HG03432 (cell line): Measurements from ENCODE around the gene PGGHG.
"Not testable (repeated sequence)": the region's sequence is repeated elsewhere in the genome, so short reads cannot be mapped to it uniquely, and the experiment has no call there.

Experiments used
- ATAC-seq: cut with Tn5 transposase; IDR thresholded peaks from one replicate; pipeline ENCODE4 v1.9.1; 2021; ENCODE audit warnings: mild to moderate bottlenecking, moderate library complexity; ENCODE audit not compliant: unreplicated experiment

Gene PGGHG

DNA sequence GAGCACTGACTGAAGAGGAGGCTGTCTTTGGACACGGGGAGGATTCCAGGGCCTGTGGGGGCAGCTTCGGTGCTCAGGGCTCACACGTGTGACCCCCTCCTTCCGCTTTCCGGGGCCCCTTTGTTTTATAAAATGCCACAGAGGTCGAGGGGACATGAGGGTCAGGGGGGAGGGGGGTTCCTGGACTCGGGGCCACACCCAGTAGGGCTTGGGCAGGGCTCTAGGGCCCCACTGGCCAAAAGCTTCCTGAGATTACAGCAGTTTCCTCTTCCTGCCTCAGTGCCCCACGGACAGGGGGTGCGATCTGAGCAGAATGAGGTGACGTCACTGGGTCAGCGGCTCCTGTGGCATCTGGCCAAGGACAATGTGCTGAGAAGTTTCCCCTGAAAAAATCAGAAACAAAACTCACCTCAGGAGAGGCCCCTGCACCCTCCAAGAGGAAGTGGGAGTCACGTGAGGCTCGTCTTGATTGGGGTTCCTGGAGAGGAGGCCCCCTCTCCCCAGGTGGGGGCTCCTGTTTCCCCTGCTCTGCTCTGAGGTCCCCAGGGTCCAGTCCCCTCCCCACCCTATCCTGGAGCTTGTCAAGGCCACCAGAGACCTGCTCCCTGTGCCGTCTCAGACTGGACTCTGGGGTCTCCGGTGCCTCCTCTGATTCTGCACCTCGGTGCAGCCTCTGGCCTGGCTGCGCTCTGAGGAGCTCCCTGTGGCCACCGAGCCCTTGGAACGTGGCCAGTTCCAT, 38.1 kb downstream of the PGGHG start:
- ATAC-seq, result peak; percentile 58

DNA sequence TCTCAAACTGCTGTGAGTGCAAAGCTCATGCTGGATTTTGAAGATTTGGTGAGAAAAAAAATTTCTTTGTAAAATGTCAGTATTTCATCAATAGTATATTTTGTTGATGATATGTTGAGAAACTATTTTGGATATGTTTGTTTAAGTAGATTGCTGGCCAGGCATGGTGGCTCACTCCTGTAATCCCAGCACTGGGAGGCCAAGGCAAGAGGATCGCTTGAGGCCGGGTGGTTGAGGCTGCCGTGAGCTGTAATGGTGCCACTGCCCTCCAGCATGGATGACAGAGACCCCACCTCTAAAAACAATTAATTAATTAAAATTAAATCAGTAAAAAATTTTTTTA, 38.6 kb downstream of the PGGHG start:
- ATAC-seq, result no peak

DNA sequence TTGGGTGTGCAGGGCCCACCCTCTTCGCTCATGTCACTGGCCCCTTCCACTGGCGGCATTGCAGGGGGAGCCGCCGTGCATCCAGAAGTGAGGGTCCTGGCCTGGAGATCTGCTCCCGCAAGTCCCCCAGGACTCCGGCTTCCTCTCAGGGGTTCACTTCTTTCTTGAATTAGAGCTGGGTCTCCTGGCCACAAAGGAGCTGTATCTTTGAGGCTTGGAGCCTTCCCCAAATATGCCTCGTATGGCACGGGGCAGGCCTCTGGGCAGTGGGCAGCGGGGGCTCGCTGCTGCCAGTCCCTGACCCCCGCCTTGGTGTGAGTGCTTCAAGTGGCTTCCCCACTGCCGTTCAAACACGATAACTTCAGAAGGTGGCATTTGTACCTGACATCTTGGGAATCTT, 39.1 kb downstream of the PGGHG start:
- no peak for ATAC-seq

DNA sequence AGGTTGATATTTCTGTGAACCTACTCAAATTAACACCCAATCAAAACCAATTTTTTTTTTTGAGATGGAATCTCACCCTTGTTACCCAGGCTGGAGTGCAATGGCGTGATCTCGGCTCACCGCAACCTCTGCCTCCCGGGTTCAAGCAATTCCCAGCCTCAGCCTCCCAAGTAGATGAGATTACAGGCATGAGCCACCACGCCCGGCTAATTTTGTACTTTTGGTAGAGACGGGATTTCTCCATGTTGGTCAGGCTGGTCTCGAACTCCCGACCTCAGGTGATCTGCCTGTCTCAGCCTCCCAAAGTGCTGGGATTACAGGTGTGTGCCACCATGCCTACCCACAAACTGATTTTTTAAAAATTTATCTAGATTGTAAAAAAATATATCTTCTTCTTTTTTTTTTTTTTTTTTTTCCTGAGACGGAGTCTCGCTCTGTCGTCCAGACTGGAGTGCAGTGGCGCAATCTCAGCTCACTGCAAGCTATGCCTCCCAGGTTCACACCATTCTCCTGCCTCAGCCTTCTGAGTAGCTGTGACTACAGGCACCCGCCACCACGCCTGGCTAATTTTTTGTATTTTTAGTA, 39.7 kb downstream of the PGGHG start:
- ATAC-seq, result not testable (repeated sequence)

DNA sequence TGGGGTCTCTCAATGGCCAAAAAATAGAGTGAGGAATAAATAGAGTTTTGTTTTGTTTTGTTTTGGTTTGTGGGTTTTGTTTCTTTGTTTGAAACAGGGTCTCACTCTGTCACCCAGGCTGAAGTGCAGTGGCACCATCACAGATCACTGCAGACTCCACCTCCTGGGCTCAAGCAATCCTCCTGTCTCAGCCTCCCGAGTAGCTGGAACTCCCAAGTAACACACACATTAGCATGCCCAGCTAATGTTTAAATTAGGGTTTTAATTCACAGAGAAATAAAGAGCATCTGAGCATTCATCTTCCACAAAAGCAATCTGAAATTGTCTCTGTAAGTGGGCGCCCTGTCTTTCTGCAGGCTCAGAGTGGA, 40.9 kb downstream of the PGGHG start:
- ATAC-seq, result no peak

DNA sequence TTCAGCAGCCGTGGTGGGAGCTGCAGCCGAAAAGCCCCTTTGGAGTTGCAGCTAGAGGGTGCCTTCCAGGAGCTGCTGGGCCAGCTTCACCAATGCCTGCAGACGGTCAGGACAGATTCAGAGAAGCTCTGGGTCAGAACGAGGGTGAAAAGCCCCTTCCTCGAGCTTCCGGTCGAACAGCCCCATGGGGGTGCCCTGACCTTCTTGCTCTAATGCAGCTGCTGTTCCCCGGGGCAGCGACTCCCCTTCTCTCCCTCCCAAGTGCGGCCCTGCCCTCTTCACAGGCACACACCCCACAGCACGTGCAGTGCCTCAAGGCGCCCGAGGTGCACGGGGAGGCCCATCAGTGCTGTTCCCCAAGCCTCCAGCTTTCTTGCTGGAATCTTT, 41.4 kb downstream of the PGGHG start:
- no peak for ATAC-seq

DNA sequence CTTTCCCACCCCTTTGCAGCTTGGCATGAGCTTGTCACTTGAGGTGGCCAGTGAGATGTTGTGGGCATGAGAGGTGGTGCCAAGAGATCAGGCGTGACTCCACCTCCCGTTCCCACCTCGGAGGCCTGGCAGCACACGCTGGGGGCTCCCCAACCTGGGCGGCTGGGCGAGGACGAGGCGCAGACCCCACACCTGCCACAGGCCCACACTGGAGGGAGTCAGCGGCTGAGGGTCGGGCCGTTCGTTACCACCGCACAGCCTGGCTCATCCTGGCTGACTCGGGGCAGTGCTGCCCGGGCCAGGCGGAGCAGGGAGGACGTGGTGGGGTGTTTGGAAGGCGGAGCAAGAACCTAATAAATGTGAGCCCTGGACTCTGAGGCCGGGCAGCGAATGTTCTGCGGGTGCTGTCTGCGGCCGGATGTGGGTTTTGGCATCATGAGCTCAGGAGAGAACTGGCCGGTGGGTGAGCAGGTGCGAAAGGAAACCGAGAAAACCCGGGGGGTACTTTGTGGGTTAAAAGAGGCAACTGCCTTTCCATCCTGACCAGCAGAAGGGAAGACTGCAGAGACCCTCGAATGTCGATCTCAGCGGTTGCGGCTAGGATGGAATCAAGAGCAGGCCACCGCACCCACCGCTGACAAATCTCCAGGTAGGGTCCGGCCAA, 41.9 kb downstream of the PGGHG start:
- ATAC-seq, result peak; percentile 37

DNA sequence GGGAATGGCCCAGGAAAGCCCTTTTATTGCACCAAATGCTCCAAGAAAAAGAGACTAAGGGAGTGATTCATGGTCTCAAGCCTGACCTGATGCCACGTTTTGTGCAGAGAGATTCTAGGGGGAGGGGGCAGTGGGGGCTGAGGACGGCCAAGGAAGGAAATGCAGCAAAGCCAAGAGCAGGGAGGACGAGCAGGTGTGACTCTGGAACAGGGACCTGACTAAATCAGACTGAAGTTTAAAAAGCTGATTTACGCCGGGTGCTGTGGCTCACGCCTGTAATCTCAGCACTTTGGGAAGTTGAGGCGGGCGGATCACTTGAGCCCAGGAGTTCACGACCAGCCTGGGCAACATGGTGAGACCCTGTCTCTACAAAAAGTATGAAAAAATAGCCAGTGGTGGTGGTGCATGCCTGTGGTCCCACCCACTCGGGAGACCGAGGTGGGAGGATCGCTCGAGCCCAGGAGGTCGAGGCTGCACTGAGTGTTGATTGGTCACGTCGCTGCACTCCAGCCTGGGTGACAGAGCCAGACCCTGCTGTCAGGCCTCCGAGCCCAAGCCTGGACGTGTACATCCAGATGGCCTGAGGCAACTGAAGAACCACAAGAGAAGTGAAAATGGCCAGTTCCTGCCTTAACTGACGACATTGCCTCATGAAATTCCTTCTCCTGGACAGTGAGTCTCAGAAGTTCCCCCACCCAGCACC, 42.6 kb downstream of the PGGHG start:
- no peak for ATAC-seq

DNA sequence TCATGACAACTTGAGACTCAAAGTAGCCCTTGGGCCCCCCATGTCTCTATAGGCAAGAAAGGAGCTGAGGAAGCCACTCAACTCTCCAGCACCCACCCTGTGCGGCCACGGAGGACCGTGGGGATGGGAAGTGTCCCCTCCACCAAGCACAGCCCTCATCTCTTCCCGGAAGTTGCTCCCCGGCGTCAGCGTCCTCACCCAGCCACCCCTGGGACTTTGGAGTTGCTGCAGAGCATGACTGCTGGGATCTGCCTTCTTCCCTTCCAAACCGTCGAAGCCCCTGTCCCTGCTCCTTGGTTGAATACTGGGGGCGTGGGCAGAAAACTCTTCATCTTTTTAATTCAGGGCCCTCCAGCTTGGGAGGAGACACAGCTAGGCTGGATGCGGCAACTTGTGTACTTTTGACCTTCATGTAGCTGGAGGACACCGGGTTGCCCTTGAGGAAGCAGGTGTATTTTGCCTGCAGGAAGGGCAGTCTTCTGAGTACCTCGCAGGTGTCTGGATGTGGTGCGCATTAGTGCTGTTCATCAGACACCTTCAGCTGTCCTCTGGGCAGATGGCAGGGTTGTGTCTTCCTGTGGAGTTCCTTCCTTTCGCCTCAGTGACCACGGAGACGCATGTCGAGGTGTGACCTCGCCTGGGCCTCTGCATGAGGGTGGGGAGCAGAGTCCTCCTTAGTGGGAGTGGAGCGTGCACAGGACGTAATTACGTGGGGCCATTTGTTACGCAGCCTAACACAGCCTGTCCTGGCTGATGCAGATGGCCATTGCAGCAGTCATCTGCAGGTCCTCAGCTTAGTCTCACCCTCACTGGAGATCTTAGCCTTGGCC, 43.9 kb downstream of the PGGHG start:
- ATAC-seq, result no peak

DNA sequence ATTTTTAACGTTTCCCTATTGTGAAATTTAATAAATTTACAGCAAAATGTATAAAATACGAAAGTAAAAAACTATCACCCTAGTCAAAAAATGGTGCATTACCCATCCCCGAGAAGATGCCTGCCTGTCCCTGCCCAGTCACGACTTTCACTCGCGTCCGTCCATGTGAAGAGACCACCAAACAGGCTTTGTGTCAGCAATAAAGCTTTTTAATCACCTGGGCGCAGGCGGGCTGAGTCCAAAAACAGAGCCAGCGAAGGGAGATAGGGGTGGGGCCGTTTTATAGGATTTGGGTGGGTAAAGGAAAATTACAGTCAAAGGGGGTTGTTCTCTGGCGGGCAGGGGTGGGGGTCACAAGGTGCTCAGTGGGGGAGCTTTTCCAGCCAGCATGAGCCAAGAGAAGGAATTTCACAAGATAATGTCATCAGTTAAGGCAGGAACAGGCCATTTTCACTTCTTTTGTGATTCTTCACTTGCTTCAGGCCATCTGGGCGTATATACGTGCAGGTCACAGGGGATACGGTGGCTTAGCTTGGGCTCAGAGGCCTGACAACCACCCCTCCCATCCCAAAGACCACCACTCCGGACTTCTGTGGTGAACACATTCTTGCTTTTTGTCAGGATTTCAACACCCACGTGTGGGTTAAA, 44.8 kb downstream of the PGGHG start:
- ATAC-seq, result not testable (repeated sequence)

DNA sequence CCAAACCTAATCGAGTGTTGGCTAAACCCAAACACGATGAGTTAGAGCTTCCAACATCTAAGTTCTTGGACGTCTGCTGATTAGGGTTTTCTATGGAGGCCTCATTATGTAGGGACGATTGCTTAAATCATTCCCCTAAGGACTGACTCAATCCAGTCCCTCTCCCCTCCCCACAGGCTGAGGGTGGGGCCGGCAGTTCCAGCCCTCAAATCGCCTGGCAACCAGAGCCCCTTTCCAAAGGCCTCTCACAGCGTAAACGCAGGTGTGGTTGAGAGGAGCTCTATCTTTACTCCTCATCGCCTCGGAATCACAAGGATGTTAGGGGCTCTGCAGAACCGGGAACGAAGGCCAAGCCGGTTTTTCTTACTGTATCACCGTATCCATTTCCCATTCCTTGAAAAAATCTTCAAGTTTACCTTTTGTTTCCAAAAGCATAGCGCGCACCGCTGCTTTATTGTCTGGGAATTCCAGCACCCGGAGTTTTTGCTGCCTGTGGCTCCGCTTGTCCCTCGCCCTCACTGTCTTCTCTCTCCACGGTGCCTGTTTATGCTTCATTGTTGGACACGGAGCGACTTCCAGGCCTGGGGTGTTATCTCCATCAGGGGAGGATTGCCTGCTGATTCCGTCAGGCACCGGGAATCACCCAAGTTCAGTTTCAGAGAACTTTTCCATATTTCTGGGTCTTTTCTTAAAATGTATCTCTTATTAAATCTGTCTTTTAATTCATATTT, 45.5 kb downstream of the PGGHG start:
- no peak for ATAC-seq

DNA sequence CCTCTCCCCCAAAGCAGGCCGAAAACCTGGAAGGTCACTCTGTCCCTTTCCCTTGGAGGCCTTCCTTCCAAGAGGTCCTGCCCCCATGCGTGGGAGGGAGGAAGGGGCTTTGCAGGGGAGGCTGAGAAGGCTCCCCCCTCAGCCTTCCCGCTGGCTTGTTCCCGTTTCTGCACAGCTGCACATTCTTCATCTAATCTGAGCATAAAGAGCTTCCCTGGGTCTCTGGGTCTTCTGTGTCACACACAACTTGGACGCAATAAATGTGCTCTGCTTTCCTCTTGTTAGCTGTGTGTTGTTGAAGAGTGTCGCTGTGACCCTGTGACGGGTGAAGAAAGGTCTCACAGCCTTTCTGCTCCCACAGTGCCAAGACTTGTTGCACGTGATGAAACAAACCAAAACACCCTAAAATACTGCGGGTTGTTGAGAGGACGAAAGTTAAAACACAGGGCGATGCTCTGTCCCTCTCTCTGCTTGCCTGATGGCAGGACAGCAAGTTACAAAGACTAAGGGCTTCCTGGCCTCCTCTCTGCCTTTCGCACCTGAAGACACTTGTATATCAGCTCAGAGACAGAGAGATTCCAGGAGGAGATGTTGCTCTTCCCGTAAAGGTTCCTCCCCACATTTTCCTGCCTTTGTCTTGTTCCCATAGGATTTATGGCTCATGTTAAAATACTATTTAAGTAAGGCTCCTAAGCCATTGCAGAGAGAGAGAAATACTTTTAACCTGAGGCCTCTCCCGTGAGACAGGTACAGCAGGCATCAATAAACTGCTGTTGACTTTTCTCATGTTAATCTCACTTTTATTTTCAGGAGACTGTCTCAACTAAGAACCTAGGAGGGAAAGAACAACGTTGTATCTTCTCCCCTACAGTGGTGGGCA, 47.1 kb downstream of the PGGHG start:
- ATAC-seq, result no peak

DNA sequence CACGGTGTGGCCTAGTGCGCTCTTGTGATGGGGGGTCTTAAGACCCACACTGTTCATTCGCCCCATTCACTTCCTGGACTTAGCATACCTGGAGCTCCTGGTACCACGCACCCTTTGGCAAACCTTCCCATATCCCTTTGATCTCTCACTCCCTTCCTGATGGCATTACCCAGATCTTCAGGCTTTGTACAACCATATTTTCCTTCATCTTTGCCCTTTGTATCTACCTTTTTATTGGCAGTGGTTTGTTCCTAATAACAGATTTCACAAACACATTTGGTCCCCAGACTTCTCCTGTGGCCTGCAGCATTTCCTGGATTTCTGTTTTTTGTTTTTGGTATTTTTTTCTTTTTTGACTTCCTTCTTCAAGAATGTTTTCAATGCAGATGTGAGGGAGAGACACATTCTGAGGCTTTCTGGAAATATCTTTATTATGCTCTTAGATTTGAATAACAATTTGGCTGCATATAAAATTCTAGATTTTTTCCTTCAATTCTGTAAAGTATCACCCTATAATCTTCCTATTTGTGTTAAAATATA, 47.8 kb downstream of the PGGHG start:
- no peak for ATAC-seq

DNA sequence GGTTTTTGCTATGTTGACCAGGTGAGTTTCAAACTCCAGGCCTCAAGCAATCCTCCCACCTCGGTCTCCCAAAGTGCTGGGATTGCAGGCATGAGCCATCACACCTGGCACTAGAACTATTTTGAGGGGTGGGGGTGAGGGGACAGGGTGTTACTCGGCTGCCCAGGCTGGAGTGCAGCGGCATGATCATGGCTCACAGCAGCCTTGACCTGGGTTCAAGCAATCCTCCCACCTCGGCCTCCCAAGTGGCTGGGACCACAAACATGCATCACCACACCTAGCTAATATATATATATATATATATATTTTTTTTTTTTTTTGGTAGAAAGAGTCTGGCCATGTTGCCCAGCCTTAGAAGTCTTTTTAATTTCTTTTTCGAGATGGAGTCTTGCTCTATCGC, 48.8 kb downstream of the PGGHG start:
- no peak for ATAC-seq

DNA sequence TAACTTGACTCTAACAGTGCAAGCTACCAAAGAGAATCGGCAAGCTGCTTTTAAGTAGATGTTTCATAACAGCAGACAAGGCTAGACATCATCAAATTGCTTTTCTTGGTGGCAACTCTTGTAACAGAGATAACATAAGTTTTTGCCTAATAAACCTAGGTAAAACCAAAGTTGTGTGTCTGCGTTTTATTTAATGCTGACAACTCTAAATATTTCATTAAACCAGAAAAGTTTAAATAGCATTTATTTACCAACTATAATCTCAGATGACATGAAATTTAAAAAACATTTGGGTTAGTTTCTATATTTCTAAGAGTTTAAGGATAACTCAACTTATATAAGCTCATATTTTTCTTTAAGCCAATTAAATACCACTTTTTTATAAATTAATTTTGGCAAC, 51.0 kb downstream of the PGGHG start:
- ATAC-seq, result no peak

DNA sequence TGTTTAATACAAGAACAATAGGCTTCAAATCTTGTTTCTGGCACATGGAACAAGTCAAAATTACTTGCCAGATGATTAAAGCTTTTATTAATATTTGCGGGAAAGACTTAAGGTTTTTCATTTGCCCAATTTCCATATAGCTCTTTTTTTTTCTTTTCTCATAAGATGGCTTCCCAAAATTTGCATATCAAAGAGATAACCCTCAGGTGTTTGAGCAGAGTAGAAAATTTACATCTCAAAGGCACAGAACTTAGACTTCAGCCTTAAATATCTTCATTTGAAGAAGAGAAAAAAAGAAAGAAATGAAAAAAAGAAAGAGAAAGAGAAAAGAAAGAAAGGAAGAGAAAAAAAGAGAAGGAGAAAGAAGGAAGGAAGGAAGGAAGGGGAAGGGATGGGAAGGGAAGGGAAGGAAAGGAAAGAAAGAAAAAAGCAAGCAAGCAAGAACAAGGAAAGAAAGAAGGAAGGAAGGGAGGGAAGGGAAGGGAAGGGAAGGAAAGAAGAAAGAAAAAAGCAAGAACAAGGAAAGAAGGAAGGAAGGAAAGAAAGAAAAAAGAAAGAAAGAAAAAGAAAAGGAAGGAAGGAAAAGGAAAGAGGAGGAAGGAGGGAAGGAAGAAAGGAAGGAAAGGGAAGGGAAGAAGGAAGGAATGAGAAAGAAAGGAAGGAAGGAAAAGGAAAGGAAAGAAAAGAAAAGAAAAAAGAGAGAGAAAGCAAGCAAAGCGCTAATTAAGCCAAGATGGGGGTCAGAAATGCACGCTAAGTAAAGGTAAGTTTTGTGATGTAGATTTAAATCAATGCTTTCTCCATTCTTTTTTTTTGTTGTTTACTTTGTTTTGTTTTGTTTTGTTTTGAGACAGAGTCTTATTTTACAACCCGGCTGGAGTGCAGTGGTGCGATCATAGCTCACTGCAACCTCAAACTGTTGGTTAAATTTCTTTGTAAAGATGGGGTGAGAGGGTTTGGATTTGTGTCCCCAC, 51.9 kb downstream of the PGGHG start:
- ATAC-seq, result no peak

DNA sequence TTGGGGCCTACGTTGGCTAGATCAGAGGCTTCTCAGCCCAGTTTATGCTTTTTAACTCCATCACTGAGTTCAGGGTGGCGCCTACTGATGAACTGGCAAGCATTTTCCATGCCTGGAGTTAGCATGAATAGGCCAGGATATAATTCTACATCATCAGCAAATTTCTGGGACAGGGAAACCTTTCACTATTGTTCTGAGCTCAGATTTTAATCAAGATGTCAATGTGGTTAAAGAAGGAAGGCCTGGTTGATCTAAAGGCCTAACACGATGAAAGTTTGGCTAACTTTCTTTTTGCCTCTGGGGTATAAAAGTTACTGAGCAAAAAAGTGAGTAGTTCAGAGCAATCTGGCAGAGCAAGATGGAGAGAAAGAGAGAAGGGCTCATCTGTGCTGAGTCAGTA, 53.4 kb downstream of the PGGHG start:
- ATAC-seq, result no peak
